Endothelial cell of umbilical vein (primary cell): Measurements from ENCODE around the gene STAB2. TPM values are rescaled to one million over a fixed set of nuclear protein-coding genes. Genes with fewer than 3 reads are reported as not detected.

Experiments used
- BruUV-seq: library from RNA; stranded (reverse); fragments of 400-500 nt; replicated peaks from 2 replicates; lab custom pipeline; 2021; lab: Mats Ljungman, UMichigan
- CTCF ChIA-PET: fragments of 300-600, 350-600 bp; sonication (Branson Sonifier 250); formaldehyde crosslinking; loops from one replicate; lab custom pipeline; 2021; ENCODE audit warnings: antibody characterized with exemption, inconsistent platforms; lab: Charles Lee
- POLR2A ChIA-PET: fragments of 300-600, 350-600 bp; sonication (Branson Sonifier 250); formaldehyde crosslinking; loops from one replicate; lab custom pipeline; 2021; ENCODE audit warnings: antibody characterized with exemption, inconsistent platforms; lab: Charles Lee
- DNase-seq: peaks from one replicate; pipeline ENCODE4 v3.0.0-alpha.2; 2011; ENCODE audit warnings: low read depth, low spot score
- FAIRE-seq: peaks from 2 replicates; lab custom pipeline; 2011; peaks lifted over from hg19 to GRCh38; lab: Jason Lieb, UNC
- H2AFZ ChIP-seq: 2 replicates; pipeline ENCODE4 v1.6.0; 2012; ENCODE audit warnings: low read depth, low read length, control low read depth, inconsistent platforms
- H3K27ac ChIP-seq: 2 replicates; pipeline ENCODE4 v1.5.1; 2011; ENCODE audit warnings: low read depth, mild to moderate bottlenecking, control low read depth, low read length, moderate library complexity; ENCODE audit not compliant: insufficient read depth
- H3K27me3 ChIP-seq, 2 experiments: 2 replicates each; pipeline versions ENCODE4 v1.6.0 to v1.6.1; 2011; ENCODE audit warnings: low read length in 2 of 2, mixed read lengths in 1 of 2; ENCODE audit not compliant: control insufficient read depth in 2 of 2, insufficient read depth in 2 of 2
- H3K36me3 ChIP-seq, 2 experiments: 2 replicates in 1 of 2; 3 replicates in 1 of 2; pipeline ENCODE4 v1.5.1; 2011; ENCODE audit warnings: low read length in 2 of 2, mild to moderate bottlenecking in 1 of 2, moderate library complexity in 1 of 2; ENCODE audit not compliant: control insufficient read depth in 2 of 2, insufficient read depth in 2 of 2; ENCODE audit errors: extremely low read depth in 1 of 2
- H3K4me1 ChIP-seq: 3 replicates; pipeline ENCODE4 v1.5.1; 2011; ENCODE audit warnings: mild to moderate bottlenecking, low read length; ENCODE audit not compliant: control insufficient read depth, insufficient read depth; ENCODE audit errors: extremely low read depth
- H3K4me2 ChIP-seq: 2 replicates; pipeline ENCODE4 v1.6.1; 2011; ENCODE audit warnings: low read length, control low read depth, mixed read lengths; ENCODE audit not compliant: insufficient read depth
- H3K4me3 ChIP-seq, 3 experiments: fragments of 200-600 bp in 1 of 3; sonication (generic), shearing (Covaris generic) in 1 of 3; replicated peaks in 1 of 3; 2 replicates each; pipeline ENCODE4 v1.5.1; 2011 to 2016; ENCODE audit warnings: control low read depth in 3 of 3, low read length in 3 of 3, mild to moderate bottlenecking in 2 of 3, inconsistent platforms in 1 of 3, low read depth in 1 of 3, moderate library complexity in 1 of 3; ENCODE audit not compliant: insufficient read depth in 1 of 3
- H3K79me2 ChIP-seq: 2 replicates; pipeline ENCODE4 v1.6.0; 2012; ENCODE audit warnings: low read length, inconsistent platforms; ENCODE audit not compliant: control insufficient read depth, insufficient read depth
- H3K9ac ChIP-seq: replicated peaks from 2 replicates; pipeline ENCODE3; 2011; ENCODE audit warnings: low read length, control low read depth; ENCODE audit not compliant: insufficient read depth; ENCODE audit errors: extremely low read depth
- H3K9me1 ChIP-seq: replicated peaks from 3 replicates; pipeline ENCODE4 v1.6.0; 2011; ENCODE audit warnings: mild to moderate bottlenecking, low read length; ENCODE audit not compliant: control insufficient read depth, insufficient read depth; ENCODE audit errors: extremely low read depth
- H3K9me3 ChIP-seq: replicated peaks from 2 replicates; pipeline ENCODE4 v1.5.1; 2012; ENCODE audit warnings: low read length, inconsistent platforms; ENCODE audit not compliant: control insufficient read depth, insufficient read depth
- H4K20me1 ChIP-seq: replicated peaks from 2 replicates; pipeline ENCODE3; 2011; ENCODE audit warnings: mild to moderate bottlenecking, low read length; ENCODE audit not compliant: control insufficient read depth, insufficient read depth; ENCODE audit errors: extremely low read depth
- EZH2 ChIP-seq: IDR thresholded peaks from 2 replicates; pipeline ENCODE4 v1.6.1; 2012; ENCODE audit warnings: borderline replicate concordance, low read depth, mild to moderate bottlenecking, moderate library complexity, low read length, inconsistent platforms; ENCODE audit not compliant: severe bottlenecking
- FOS ChIP-seq: IDR thresholded peaks from 2 replicates; pipeline ENCODE4 v1.6.1; 2011; ENCODE audit warnings: mild to moderate bottlenecking, low read length, moderate library complexity, borderline replicate concordance; ENCODE audit not compliant: insufficient read depth
- GATA2 ChIP-seq: IDR thresholded peaks from 2 replicates; pipeline ENCODE4 v1.7.0; 2011; ENCODE audit warnings: low read depth, mild to moderate bottlenecking, moderate library complexity, mixed read lengths, low read length; ENCODE audit not compliant: insufficient read length, insufficient read depth
- JUN ChIP-seq: IDR thresholded peaks from 2 replicates; pipeline ENCODE4 v1.6.1; 2011; ENCODE audit warnings: borderline replicate concordance, low read depth; ENCODE audit not compliant: insufficient read length, insufficient read depth
- MYC ChIP-seq: IDR thresholded peaks from one replicate; pipeline ENCODE4 v1.6.1; 2011; ENCODE audit warnings: mild to moderate bottlenecking, low read depth, low read length
- POLR2A ChIP-seq: IDR thresholded peaks from 2 replicates; pipeline ENCODE4 v1.6.1; 2012; ENCODE audit warnings: low read depth, mild to moderate bottlenecking, control low read depth, low read length
- POLR2AphosphoS5 ChIP-seq: IDR thresholded peaks from 2 replicates; pipeline ENCODE4 v1.6.1; 2012; ENCODE audit warnings: low read depth, mild to moderate bottlenecking, control low read depth, low read length, moderate library complexity; ENCODE audit not compliant: insufficient read depth
- dilution Hi-C: fragments of 300-500 bp; cut with MboI; formaldehyde crosslinking; loops from one replicate; pipeline ENCODE4 v1.15.0; 2019; ENCODE audit warnings: low sequenced_read_pairs; ENCODE audit not compliant: extremely low pct_ligation_motif_present
- intact Hi-C: fragments of 100-400 bp; cut with micrococcal nuclease; formaldehyde crosslinking; loops from one replicate; pipeline ENCODE4 v1.10.0; 2022
- polyA plus RNA-seq, 4 experiments: library from polyadenylated mRNA; depleted of rRNA in 3 of 4; stranded (reverse) in 3 of 4; unstranded in 1 of 4; fragments of >200 nt; gene quantifications; 2 replicates each; pipeline versions ENCODE4 v1.2.1 to v1.2.3, GENCODE V29; 2011 to 2012; ENCODE audit warnings: missing spikeins in 1 of 4
- total RNA-seq: library from RNA; stranded (reverse); gene quantifications from 2 replicates; pipeline ENCODE4 v1.2.3, GENCODE V29; 2021
- TF ChIP-seq, protein P1 (sequence below): IDR thresholded peaks from 2 replicates; pipeline ENCODE4 v1.6.1; 2011; ENCODE audit not compliant: insufficient read depth, insufficient read length
- TF ChIP-seq, protein P2 (sequence below), 2 donors: IDR thresholded peaks; 1 replicate in 1 of 2; 2 replicates in 1 of 2; pipeline ENCODE4 v1.5.1; 2011; ENCODE audit warnings: low read length in 2 of 2, mild to moderate bottlenecking in 2 of 2, moderate library complexity in 2 of 2, control low read depth in 1 of 2, inconsistent platforms in 1 of 2, low read depth in 1 of 2; ENCODE audit not compliant: insufficient read depth in 1 of 2; ENCODE audit errors: extremely low read depth in 1 of 2

The STAB2 gene
- total and polyA plus RNA-seq, 2 donors (not counting 3 experiments of a cell fraction or from before 2014, with no cell fraction given), result 0.01 TPM; not detected in 1

DNA sequence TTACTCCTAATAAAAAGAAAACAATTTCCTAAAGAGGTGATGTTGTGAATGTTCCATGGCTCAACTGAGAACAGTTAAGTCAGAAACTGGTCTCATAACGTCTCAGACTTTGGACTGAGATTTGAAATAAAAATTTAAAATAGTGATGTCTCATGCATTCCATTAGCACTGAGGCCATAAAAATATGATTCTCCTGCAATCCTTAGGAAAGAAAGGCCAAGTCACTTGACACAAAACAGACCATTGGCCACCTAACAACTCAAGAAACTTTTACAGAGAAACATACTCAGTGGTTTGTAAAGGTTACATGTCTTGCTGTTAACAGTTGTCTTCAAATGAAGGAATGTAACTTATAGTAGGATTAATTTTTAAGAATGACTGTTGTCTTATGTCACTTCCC is 58.1 kb downstream of the STAB2 start:
- intact Hi-C loops, result no loop called here
- no peaks in the 10 kb centered on the region for H3K9me3 ChIP-seq
- H3K36me3 ChIP-seq, result no peaks in the 10 kb centered on the region
- ChIA-PET POLR2A (no interaction called here), CTCF (interaction anchor here (1.3 kb wide), 1 partner anchor 12 kb away, joined by 4 read pairs; no protein-coding TSS in a partner anchor)
- H3K27me3 ChIP-seq, result no peaks in the 10 kb centered on the region
- TF ChIP-seq POLR2A (no peak), GATA2 (no peak), JUN (no peak), MYC (no peak), POLR2AphosphoS5 (no peak), FOS (no peak), EZH2 (no peak)
- TF ChIP-seq, protein P1, sequence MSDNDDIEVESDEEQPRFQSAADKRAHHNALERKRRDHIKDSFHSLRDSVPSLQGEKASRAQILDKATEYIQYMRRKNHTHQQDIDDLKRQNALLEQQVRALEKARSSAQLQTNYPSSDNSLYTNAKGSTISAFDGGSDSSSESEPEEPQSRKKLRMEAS, result no peak
- TF ChIP-seq, protein P2, sequence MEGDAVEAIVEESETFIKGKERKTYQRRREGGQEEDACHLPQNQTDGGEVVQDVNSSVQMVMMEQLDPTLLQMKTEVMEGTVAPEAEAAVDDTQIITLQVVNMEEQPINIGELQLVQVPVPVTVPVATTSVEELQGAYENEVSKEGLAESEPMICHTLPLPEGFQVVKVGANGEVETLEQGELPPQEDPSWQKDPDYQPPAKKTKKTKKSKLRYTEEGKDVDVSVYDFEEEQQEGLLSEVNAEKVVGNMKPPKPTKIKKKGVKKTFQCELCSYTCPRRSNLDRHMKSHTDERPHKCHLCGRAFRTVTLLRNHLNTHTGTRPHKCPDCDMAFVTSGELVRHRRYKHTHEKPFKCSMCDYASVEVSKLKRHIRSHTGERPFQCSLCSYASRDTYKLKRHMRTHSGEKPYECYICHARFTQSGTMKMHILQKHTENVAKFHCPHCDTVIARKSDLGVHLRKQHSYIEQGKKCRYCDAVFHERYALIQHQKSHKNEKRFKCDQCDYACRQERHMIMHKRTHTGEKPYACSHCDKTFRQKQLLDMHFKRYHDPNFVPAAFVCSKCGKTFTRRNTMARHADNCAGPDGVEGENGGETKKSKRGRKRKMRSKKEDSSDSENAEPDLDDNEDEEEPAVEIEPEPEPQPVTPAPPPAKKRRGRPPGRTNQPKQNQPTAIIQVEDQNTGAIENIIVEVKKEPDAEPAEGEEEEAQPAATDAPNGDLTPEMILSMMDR (IDR thresholded peaks at IDR 0.05; ENCODE audit: extremely low read depth in 1 of 2, insufficient read depth in 1 of 2, low read depth in 1 of 2, low read length in 2 of 2), result no peak
- H3K4me3 ChIP-seq, result no peak overlapping the region
- DNase-seq (no peak), FAIRE-seq (no peak)
- no peak overlapping the region for H3K4me2 ChIP-seq
- no peak overlapping the region for H3K9ac ChIP-seq
- H3K27ac ChIP-seq, result no peak overlapping the region
- H3K9me1 ChIP-seq, result no peaks in the 10 kb centered on the region
- dilution Hi-C loops, result no loop called here
- H4K20me1 ChIP-seq, result no peaks in the 10 kb centered on the region
- no peaks in the 10 kb centered on the region for H3K79me2 ChIP-seq
- H2AFZ ChIP-seq, result no peak overlapping the region
- H3K4me1 ChIP-seq, result no peaks in the 10 kb centered on the region
- BruUV-seq, result no TSS peak
